ENCODE results near the gene OR4D9. TPM values are rescaled to one million over a fixed set of nuclear protein-coding genes. Genes with fewer than 3 reads are reported as not detected.

OR4D9 gene
- total and polyA plus RNA-seq, 2 donors (not counting 1 experiment from before 2014, with no cell fraction given): not detected

DNA sequence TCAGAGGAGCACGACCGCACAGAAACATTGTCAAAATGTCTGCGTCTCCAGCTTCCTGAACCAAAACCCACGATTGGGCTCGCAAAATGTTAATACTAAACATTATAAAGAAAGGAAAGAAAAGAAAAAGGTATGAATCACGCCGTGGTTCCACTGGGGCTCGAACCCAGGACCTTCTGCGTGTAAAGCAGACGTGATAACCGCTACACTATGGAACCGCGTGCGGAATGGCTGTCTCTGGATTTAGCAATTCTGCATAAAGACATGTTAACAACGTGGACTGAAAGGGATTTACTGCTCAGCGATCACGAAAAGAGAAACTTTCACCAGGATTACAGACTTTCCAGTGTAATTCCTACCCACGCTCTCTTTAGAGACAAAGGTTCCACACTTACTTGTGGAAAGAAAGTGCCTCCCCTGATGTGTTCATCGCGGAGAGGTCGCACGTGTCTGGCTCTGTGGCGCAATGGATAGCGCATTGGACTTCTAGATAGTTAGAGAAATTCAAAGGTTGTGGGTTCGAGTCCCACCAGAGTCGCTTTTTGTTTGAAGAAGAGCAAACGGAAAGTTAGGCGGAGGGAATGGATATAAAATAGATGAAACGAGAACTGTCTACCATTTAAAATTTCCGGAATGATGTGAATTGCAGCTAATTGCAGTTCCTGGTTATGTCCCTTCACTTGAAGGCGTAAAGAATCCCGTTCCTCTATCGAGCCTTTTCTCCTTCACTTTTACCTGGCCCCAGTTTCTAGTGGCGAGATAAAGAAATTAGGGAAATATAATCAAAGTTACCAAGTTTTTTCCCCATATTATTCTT, 39.7 kb downstream of the OR4D9 start:
- peak; percentile 50 for ATAC-seq (ENCODE audit: low read depth)
- Histone ChIP-seq H3K4me3 (ENCODE audit: control extremely low read depth in 1 of 5, extremely low read depth in 1 of 5, insufficient read depth in 1 of 5, low read depth in 2 of 5, low read length in 4 of 5) (peak overlapping the region; percentile 46 to 87 (median 76)), H3K4me2 (replicated peaks; ENCODE audit: low read depth, low read length, poor library complexity, severe bottlenecking) (peak overlapping the region; percentile 77), H3K9me3 (ENCODE audit: control extremely low read depth in 1 of 3, control insufficient read depth in 2 of 3, insufficient read depth in 1 of 3, low read length in 2 of 3) (peaks cover 0 to 11% (median 0%) of the 10 kb centered on the region in 3 donors), H3K4me1 (ENCODE audit: control insufficient read depth in 2 of 2, insufficient read depth in 2 of 2, low read length in 2 of 2) (peaks cover 16 to 23% of the 10 kb centered on the region in 2 donors), H3K79me2 (ENCODE audit: control insufficient read depth, insufficient read depth, low read length) (no peaks in the 10 kb centered on the region), H3K27me3 (replicated peaks in 1 of 4; ENCODE audit: control extremely low read depth in 1 of 4, control insufficient read depth in 3 of 4, insufficient read depth in 4 of 4, low read length in 3 of 4) (peaks cover 0 to 6% (median 2%) of the 10 kb centered on the region in 4 experiments), H3K27ac (ENCODE audit: low read length in 2 of 2) (peak overlapping the region; percentile 35 to 54), H4K20me1 (ENCODE audit: control insufficient read depth, insufficient read depth, low read length, poor library complexity, severe bottlenecking) (no peaks in the 10 kb centered on the region), H3K9ac (ENCODE audit: low read length) (peak overlapping the region; percentile 71), H2AFZ (ENCODE audit: insufficient read depth, low read depth, low read length, poor library complexity, severe bottlenecking) (peak overlapping the region; percentile 57), H3K36me3 (replicated peaks in 1 of 2; ENCODE audit: control extremely low read depth in 1 of 2, control insufficient read depth in 1 of 2, extremely low read depth in 1 of 2, insufficient read depth in 2 of 2, low read length in 1 of 2) (no peaks in the 10 kb centered on the region)
- ChIA-PET CTCF (interaction anchor here (0.7 to 3.6 kb wide), 6 partner anchors 10 to 118 kb away, joined by 3 to 18 read pairs (median 7); partner anchors contain the start of gene PATL1), POLR2A (interaction anchor here (1.0 kb wide), 1 partner anchor 14 kb away, joined by 3 read pairs; no protein-coding TSS in a partner anchor)
- peaks cover 36% of the 10 kb centered on the region for H3K4me1 Mint-ChIP-seq
- no peaks in the 10 kb centered on the region for H3K27me3 Mint-ChIP-seq
- intact Hi-C loops (cut with micrococcal nuclease): loop anchor here (1.0 to 10.0 kb wide), 7 partner anchors 9 to 261 kb away; partner anchors contain the start of genes MRPL16 and STX3
- under 1% methylated on average over 24 of the region's 34 CpGs for whole genome bisulfite sequencing (ENCODE audit: insufficient coverage)
- peak overlapping the region; percentile 92 for H3K27ac Mint-ChIP-seq
- no peaks in the 10 kb centered on the region for H3K9me3 Mint-ChIP-seq (ENCODE audit: insufficient read depth)
- peak; percentile 90 for DNase-seq
- no peak for TF ChIP-seq EZH2 (IDR thresholded peaks at IDR 0.05; ENCODE audit: borderline replicate concordance, insufficient read depth, low read depth, low read length, poor library complexity, severe bottlenecking)
- TF ChIP-seq, protein P1, sequence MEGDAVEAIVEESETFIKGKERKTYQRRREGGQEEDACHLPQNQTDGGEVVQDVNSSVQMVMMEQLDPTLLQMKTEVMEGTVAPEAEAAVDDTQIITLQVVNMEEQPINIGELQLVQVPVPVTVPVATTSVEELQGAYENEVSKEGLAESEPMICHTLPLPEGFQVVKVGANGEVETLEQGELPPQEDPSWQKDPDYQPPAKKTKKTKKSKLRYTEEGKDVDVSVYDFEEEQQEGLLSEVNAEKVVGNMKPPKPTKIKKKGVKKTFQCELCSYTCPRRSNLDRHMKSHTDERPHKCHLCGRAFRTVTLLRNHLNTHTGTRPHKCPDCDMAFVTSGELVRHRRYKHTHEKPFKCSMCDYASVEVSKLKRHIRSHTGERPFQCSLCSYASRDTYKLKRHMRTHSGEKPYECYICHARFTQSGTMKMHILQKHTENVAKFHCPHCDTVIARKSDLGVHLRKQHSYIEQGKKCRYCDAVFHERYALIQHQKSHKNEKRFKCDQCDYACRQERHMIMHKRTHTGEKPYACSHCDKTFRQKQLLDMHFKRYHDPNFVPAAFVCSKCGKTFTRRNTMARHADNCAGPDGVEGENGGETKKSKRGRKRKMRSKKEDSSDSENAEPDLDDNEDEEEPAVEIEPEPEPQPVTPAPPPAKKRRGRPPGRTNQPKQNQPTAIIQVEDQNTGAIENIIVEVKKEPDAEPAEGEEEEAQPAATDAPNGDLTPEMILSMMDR (IDR thresholded peaks at IDR 0.05): no peak
- peak overlapping the region; percentile 88 for H3K4me3 Mint-ChIP-seq

All from B cell (primary cell).